IMR-90 (cell line): Measurements from ENCODE around the gene INTS3. TPM values are rescaled to one million over a fixed set of nuclear protein-coding genes. Genes with fewer than 3 reads are reported as not detected.

ENCODE experiments used
- ATAC-seq: fragments of 200-7000 bp; cut with Tn5 transposase; 2 replicates; pipeline ENCODE4 v1.9.1; 2020; ENCODE audit warnings: low read depth, mild to moderate bottlenecking, moderate library complexity
- BruUV-seq: library from RNA; stranded (reverse); fragments of 400-500 nt; replicated peaks from 2 replicates; lab custom pipeline; 2021; lab: Mats Ljungman, UMichigan
- CTCF ChIA-PET: fragments of 300-600 bp; formaldehyde crosslinking; extraction: SDS; loops from one replicate; lab custom pipeline; 2021; ENCODE audit warnings: antibody characterized with exemption; lab: Yijun Ruan, JAX
- POLR2A ChIA-PET: fragments of 300-600 bp; sonication (Branson Sonifier 250); formaldehyde crosslinking; loops from one replicate; lab custom pipeline; 2022; ENCODE audit warnings: antibody characterized with exemption; ENCODE audit not compliant: unreplicated experiment; lab: Charles Lee
- DNase-seq: peaks from one replicate; pipeline ENCODE4 v3.0.0; 2013
- H2AFZ ChIP-seq: replicated peaks from 2 replicates; pipeline ENCODE3; 2013; ENCODE audit warnings: low read length, mild to moderate bottlenecking; ENCODE audit not compliant: poor library complexity
- H2AK5ac ChIP-seq: 2 replicates; pipeline ENCODE4 v1.6.1; 2013; ENCODE audit warnings: low read depth, low read length, inconsistent platforms
- H2AK9ac ChIP-seq: replicated peaks from 2 replicates; pipeline ENCODE3; 2013; ENCODE audit warnings: mild to moderate bottlenecking, low read depth, low read length, moderate library complexity; ENCODE audit not compliant: poor library complexity
- H2BK120ac ChIP-seq: 2 replicates; pipeline ENCODE4 v1.6.1; 2013; ENCODE audit warnings: low read depth, low read length, inconsistent platforms
- H2BK15ac ChIP-seq: 3 replicates; pipeline ENCODE4 v1.6.1; 2013; ENCODE audit warnings: low read depth, low read length, inconsistent platforms
- H2BK20ac ChIP-seq: 2 replicates; pipeline ENCODE4 v1.6.1; 2013; ENCODE audit warnings: low read depth, mild to moderate bottlenecking, inconsistent platforms, low read length, moderate library complexity
- H2BK5ac ChIP-seq: 2 replicates; pipeline ENCODE4 v1.6.1; 2013; ENCODE audit warnings: mild to moderate bottlenecking, low read depth, low read length, inconsistent platforms; ENCODE audit not compliant: poor library complexity, severe bottlenecking
- H3K14ac ChIP-seq: replicated peaks from 2 replicates; pipeline ENCODE4 v1.6.1; 2013; ENCODE audit warnings: low read depth, low read length, inconsistent platforms
- H3K18ac ChIP-seq: 2 replicates; pipeline ENCODE4 v1.6.1; 2013; ENCODE audit warnings: low read depth, low read length, control low read depth
- H3K23ac ChIP-seq: 2 replicates; pipeline ENCODE4 v1.6.1; 2013; ENCODE audit warnings: low read depth, low read length, inconsistent platforms
- H3K27ac ChIP-seq: 2 replicates; pipeline ENCODE4 v1.5.1; 2013; ENCODE audit warnings: mild to moderate bottlenecking, control low read depth, low read length; ENCODE audit not compliant: insufficient read depth
- H3K27me3 ChIP-seq: 2 replicates; pipeline ENCODE4 v1.6.1; 2013; ENCODE audit warnings: low read length; ENCODE audit not compliant: control insufficient read depth, insufficient read depth
- H3K36me3 ChIP-seq: 2 replicates; pipeline ENCODE4 v1.6.1; 2013; ENCODE audit warnings: low read length, mixed read lengths; ENCODE audit not compliant: control insufficient read depth, insufficient read depth
- H3K4ac ChIP-seq: 2 replicates; pipeline ENCODE4 v1.6.1; 2013; ENCODE audit warnings: low read depth, low read length, inconsistent platforms
- H3K4me1 ChIP-seq: 2 replicates; pipeline ENCODE4 v1.6.1; 2013; ENCODE audit warnings: low read length, mixed read lengths; ENCODE audit not compliant: control insufficient read depth, insufficient read depth
- H3K4me2 ChIP-seq: 2 replicates; pipeline ENCODE4 v1.6.1; 2013; ENCODE audit warnings: low read depth, mild to moderate bottlenecking, control low read depth, low read length, moderate library complexity
- H3K4me3 ChIP-seq: 2 replicates; pipeline ENCODE4 v1.5.1; 2013; ENCODE audit warnings: low read depth, mild to moderate bottlenecking, control low read depth, low read length, moderate library complexity; ENCODE audit not compliant: insufficient read depth
- H3K56ac ChIP-seq: 2 replicates; pipeline ENCODE4 v1.6.1; 2013; ENCODE audit warnings: low read length, inconsistent platforms; ENCODE audit not compliant: insufficient read depth; ENCODE audit errors: extremely low read depth
- H3K79me1 ChIP-seq, 2 experiments: 2 replicates each; pipeline ENCODE4 v1.6.1; 2013; ENCODE audit warnings: low read length in 2 of 2, inconsistent platforms in 1 of 2, low read depth in 1 of 2
- H3K9ac ChIP-seq: 2 replicates; pipeline ENCODE4 v1.6.1; 2013; ENCODE audit warnings: low read depth, low read length, control low read depth
- H3K9me1 ChIP-seq: 2 replicates; pipeline ENCODE4 v1.6.1; 2013; ENCODE audit warnings: low read length, inconsistent platforms; ENCODE audit not compliant: insufficient read depth
- H3K9me3 ChIP-seq: 2 replicates; pipeline ENCODE4 v1.6.1; 2013; ENCODE audit warnings: low read length; ENCODE audit not compliant: control insufficient read depth, insufficient read depth
- H4K20me1 ChIP-seq: 2 replicates; pipeline ENCODE4 v1.6.1; 2013; ENCODE audit warnings: low read length, inconsistent platforms; ENCODE audit not compliant: insufficient read depth
- H4K5ac ChIP-seq: 2 replicates; pipeline ENCODE4 v1.6.1; 2013; ENCODE audit warnings: mild to moderate bottlenecking, low read depth, low read length, control low read depth
- H4K8ac ChIP-seq, 2 experiments: 2 replicates each; pipeline ENCODE4 v1.6.1; 2013; ENCODE audit warnings: low read depth in 2 of 2, low read length in 2 of 2, control low read depth in 1 of 2, inconsistent platforms in 1 of 2
- H4K91ac ChIP-seq: 2 replicates; pipeline ENCODE4 v1.6.1; 2013; ENCODE audit warnings: low read depth, low read length, inconsistent platforms; ENCODE audit not compliant: insufficient read depth
- BHLHE40 ChIP-seq: fragments of 150-350 bp; IDR thresholded peaks from 2 replicates; pipeline ENCODE4 v1.6.1; 2016; ENCODE audit warnings: mild to moderate bottlenecking, low read depth, low read length
- CEBPB ChIP-seq: IDR thresholded peaks from 2 replicates; pipeline ENCODE4 v1.6.1; 2012; ENCODE audit warnings: low read depth, low read length, improper control_type of control experiment
- CHD1 ChIP-seq: IDR thresholded peaks from 2 replicates; pipeline ENCODE4 v1.6.1; 2012; ENCODE audit warnings: low read depth, low read length, improper control_type of control experiment
- CTCF ChIP-seq: conservative IDR thresholded peaks from 2 replicates; pipeline ENCODE4 v1.5.1; 2012; ENCODE audit warnings: mild to moderate bottlenecking, low read depth, low read length, improper control_type of control experiment
- MAZ ChIP-seq: IDR thresholded peaks from 2 replicates; pipeline ENCODE4 v1.6.1; 2012; ENCODE audit warnings: low read depth, mild to moderate bottlenecking, low read length, improper control_type of control experiment, moderate library complexity, borderline replicate concordance
- MXI1 ChIP-seq: IDR thresholded peaks from 2 replicates; pipeline ENCODE4 v1.6.1; 2012; ENCODE audit warnings: low read depth, mild to moderate bottlenecking, low read length, moderate library complexity, borderline replicate concordance
- NFE2L2 ChIP-seq: fragments of 150-350 bp; IDR thresholded peaks from 2 replicates; pipeline ENCODE4 v1.6.1; 2016; ENCODE audit warnings: low read depth, mild to moderate bottlenecking, low read length
- USF2 ChIP-seq: fragments of 150-350 bp; IDR thresholded peaks from 2 replicates; pipeline ENCODE4 v1.6.1; 2017; ENCODE audit warnings: mild to moderate bottlenecking, antibody characterized with exemption, low read length, low read depth
- WGBS, 2 experiments: methylation state at CpG; one replicate each; pipeline versions ENCODE4 v1.1.5 to v1.1.7; 2013; ENCODE audit warnings: missing lambda C conversion rate in 2 of 2; ENCODE audit not compliant: insufficient read length in 1 of 2; ENCODE audit errors: extremely low coverage in 2 of 2; 5-methylcytosine and 5-hydroxymethylcytosine counted together
- dilution Hi-C: fragments of 300-500 bp; cut with HindIII; formaldehyde crosslinking; loops from one replicate; pipeline ENCODE4 v1.14.3; 2018; ENCODE audit warnings: low sequenced_read_pairs; ENCODE audit not compliant: unreplicated experiment
- in situ Hi-C: fragments of 300-500 bp; cut with MboI; formaldehyde crosslinking; loops from 3 replicates; pipeline ENCODE4 v1.14.3; 2019; ENCODE audit warnings: low sequenced_read_pairs, inconsistent platforms, mixed read lengths
- intact Hi-C: fragments of 100-400 bp; cut with micrococcal nuclease; formaldehyde crosslinking; loops from 2 replicates; pipeline ENCODE4 v1.10.0; 2022
- polyA plus RNA-seq, 3 experiments: library from polyadenylated mRNA; depleted of rRNA; stranded (reverse); fragments of >200 nt; gene quantifications; 2 replicates each; pipeline ENCODE4 v1.2.3, GENCODE V29; 2012; ENCODE audit warnings: low replicate concordance in 1 of 3
- total RNA-seq: library from RNA; depleted of rRNA; stranded (reverse); fragments of >200 nt; gene quantifications from 2 replicates; pipeline ENCODE4 v1.2.3, GENCODE V29; 2012

INTS3 gene
- total and polyA plus RNA-seq, 2 of the 4 experiments (the other 2 are of a cell fraction): 33.5 to 59.4 TPM

DNA sequence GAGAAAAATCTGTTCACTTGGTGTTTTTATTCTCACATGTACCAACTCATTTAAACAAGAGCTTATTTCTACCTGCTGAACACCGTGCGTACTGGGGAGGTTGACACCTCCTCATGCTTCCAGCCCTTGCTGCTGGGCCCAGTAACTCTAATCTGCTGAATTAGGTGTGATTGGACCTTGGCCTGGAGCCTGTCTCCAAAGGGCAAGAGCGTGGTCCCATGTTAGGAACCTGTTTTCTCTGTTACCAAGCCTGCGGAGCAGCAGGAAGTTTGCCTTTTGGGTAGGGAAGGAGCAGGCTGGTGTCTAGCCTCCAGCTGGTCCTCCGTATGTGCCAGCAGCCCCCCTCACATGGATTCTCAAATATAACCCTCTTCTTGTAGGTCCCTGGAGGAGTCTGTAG is 36.5 kb downstream of the INTS3 start:
- Histone ChIP-seq H4K5ac (no peak overlapping the region), H2BK5ac (no peak overlapping the region), H3K4me2 (no peak overlapping the region), H3K4me3 (no peak overlapping the region), H2AFZ (no peak overlapping the region), H3K9ac (no peak overlapping the region), H3K79me1 (no peaks in the 10 kb centered on the region), H3K14ac (no peak overlapping the region), H3K56ac (no peak overlapping the region), H3K18ac (no peak overlapping the region), H3K4me1 (no peaks in the 10 kb centered on the region), H4K20me1 (no peaks in the 10 kb centered on the region), H4K8ac (no peak overlapping the region), H2BK15ac (no peak overlapping the region), H3K4ac (no peak overlapping the region), H2AK9ac (no peak overlapping the region), H2BK120ac (no peak overlapping the region), H3K23ac (no peak overlapping the region), H3K36me3 (peaks cover 69% of the 10 kb centered on the region), H3K27me3 (no peaks in the 10 kb centered on the region), H3K27ac (no peak overlapping the region), H4K91ac (no peak overlapping the region), H2BK20ac (no peak overlapping the region), H3K9me3 (no peaks in the 10 kb centered on the region), H3K9me1 (peaks cover 8% of the 10 kb centered on the region), H2AK5ac (no peak overlapping the region)
- in situ Hi-C loops: no loop called here
- ChIA-PET CTCF (no interaction called here), POLR2A (no interaction called here)
- dilution Hi-C loops: no loop called here
- no peak for DNase-seq
- intact Hi-C loops: no loop called here
- BruUV-seq: no TSS peak
- TF ChIP-seq MXI1: no peak
- no peak for TF ChIP-seq NFE2L2
- no peak for TF ChIP-seq CTCF
- no peak for TF ChIP-seq MAZ
- no peak for TF ChIP-seq BHLHE40
- TF ChIP-seq CEBPB: no peak
- no peak for TF ChIP-seq CHD1
- no peak for TF ChIP-seq USF2
- WGBS, 2 experiments: no CpG with 5 or more reads among the region's 5 CpGs
- no peak for ATAC-seq
